Brain microvascular endothelial cell (primary cell): ENCODE measurements around the gene SNX13.

Source experiments
- DNase-seq: peaks from one replicate; pipeline ENCODE4 v3.0.0-alpha.2; 2020
- H3K27ac ChIP-seq: fragments of 250-450 bp; sonication (Bioruptor Pico); 2 replicates; pipeline ENCODE4 v1.5.1; 2020; ENCODE audit warnings: mild to moderate bottlenecking, moderate library complexity
- H3K27me3 ChIP-seq: fragments of 250-450 bp; sonication (Bioruptor Pico); replicated peaks from 2 replicates; pipeline ENCODE4 v1.5.1; 2020; ENCODE audit warnings: mild to moderate bottlenecking
- H3K36me3 ChIP-seq: fragments of 250-450 bp; sonication (Bioruptor Pico); replicated peaks from 2 replicates; pipeline ENCODE4 v1.5.1; 2020; ENCODE audit warnings: mild to moderate bottlenecking
- H3K4me3 ChIP-seq: 2 replicates; pipeline ENCODE4 v1.5.1; 2011; ENCODE audit warnings: low read depth, mild to moderate bottlenecking, control low read depth, low read length, moderate library complexity
- in situ Hi-C: cut with HindIII; loops from 2 replicates; pipeline ENCODE4 v1.10.0; 2017; ENCODE audit warnings: low sequenced_read_pairs, low pct_ligation_motif_present
- TF ChIP-seq, protein P1 (sequence below): IDR thresholded peaks from 2 replicates; pipeline ENCODE4 v1.5.1; 2011; ENCODE audit warnings: low read depth, mild to moderate bottlenecking, moderate library complexity, low read length, control low read depth, inconsistent platforms; ENCODE audit errors: missing control alignments

The SNX13 gene

DNA sequence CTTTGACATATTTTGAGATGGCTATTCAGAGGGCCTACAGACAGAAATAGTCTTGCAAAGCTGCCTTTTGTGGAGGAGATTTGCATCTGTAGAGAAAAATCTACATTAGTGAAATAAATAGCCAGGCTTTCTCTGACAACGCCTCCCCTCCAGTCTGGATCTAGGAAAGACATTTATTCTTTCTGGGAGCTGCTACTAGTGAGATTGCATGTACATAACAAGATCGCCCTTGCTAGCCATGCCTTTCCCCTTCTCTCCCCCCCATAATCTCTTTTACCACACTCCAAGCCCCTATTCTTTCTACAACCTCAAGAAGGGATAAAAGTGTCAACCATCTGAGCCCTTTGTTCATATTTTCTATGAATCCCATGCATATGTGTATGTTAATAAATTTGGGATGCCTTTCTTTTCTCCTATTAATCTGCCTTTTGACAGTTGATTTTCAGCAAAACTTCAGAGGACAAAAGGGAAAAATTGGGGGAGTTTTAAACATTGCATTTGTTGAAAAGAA is 194.2 kb downstream of the SNX13 start:
- DNase-seq, result no peak
- TF ChIP-seq, protein P1, sequence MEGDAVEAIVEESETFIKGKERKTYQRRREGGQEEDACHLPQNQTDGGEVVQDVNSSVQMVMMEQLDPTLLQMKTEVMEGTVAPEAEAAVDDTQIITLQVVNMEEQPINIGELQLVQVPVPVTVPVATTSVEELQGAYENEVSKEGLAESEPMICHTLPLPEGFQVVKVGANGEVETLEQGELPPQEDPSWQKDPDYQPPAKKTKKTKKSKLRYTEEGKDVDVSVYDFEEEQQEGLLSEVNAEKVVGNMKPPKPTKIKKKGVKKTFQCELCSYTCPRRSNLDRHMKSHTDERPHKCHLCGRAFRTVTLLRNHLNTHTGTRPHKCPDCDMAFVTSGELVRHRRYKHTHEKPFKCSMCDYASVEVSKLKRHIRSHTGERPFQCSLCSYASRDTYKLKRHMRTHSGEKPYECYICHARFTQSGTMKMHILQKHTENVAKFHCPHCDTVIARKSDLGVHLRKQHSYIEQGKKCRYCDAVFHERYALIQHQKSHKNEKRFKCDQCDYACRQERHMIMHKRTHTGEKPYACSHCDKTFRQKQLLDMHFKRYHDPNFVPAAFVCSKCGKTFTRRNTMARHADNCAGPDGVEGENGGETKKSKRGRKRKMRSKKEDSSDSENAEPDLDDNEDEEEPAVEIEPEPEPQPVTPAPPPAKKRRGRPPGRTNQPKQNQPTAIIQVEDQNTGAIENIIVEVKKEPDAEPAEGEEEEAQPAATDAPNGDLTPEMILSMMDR, result no peak
- Histone ChIP-seq H3K4me3 (no peak overlapping the region), H3K27ac (no peak overlapping the region), H3K27me3 (no peaks in the 10 kb centered on the region), H3K36me3 (no peaks in the 10 kb centered on the region)
- in situ Hi-C loops, result no loop called here

DNA sequence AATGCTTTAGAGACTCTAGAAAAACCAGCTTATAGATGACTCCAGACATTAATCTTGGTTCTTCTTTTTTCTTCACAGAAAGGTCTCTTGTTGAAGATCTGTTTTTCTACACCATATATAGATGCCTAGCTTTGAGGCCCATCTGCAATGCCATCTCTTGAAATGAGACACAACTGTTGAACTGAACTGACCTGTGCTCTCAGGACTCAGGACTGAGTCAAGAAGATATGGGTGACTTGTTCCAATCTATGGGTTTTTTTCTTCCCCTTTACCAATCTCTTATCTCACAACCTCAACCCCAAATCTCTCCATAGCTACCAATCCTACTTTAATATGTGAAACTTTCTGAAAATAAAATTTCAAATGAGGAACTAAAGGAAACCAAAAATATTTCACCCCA is 194.7 kb downstream of the SNX13 start:
- Histone ChIP-seq H3K36me3 (no peaks in the 10 kb centered on the region), H3K4me3 (no peak overlapping the region), H3K27me3 (no peaks in the 10 kb centered on the region), H3K27ac (no peak overlapping the region)
- DNase-seq, result no peak
- TF ChIP-seq, protein P1, result no peak
- in situ Hi-C loops, result no loop called here

DNA sequence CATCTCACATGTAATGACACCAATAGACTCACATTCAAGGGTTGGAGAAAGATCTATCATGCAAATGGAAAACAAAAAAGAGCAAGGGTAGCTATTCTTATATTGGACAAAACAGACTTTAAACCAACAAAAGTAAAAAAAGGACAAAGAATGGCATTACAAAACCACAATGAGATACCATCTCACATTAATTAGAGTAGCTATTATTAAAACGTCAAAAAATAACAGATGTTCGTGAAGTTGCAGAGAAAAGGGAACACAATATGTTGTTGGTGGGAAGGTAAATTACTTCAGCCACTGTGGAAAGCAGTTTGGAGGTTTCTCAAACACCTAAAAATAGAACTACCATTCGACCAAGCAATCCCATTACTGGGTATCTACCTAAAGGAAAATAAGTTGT is 197.0 kb downstream of the SNX13 start:
- H3K27ac ChIP-seq, result no peak overlapping the region

DNA sequence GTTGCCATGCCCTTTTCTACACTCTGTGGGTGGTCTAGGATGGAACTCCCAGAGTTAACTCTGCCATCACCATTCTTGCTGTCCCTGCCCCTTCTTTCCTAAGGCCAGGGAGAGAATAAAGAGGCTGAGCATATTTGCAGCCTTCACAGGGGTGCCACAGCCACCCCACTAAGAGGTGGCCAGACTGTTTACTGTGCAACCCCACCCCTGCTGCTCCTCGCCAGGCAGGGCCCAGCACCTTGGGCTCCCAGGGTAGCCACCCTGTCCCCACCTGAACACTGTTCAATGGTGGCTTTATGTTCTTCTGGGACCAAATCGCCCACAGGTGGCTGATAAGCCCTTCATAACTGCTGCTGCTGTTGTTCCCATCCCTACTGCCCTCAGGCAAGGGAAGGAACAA is 198.9 kb downstream of the SNX13 start:
- Histone ChIP-seq H3K36me3 (no peaks in the 10 kb centered on the region), H3K27ac (no peak overlapping the region), H3K27me3 (no peaks in the 10 kb centered on the region), H3K4me3 (no peak overlapping the region)
- TF ChIP-seq, protein P1, result no peak
- no peak for DNase-seq
- in situ Hi-C loops, result no loop called here

More for the DNA sequence above, 197.0 kb downstream of the SNX13 start:
- no peak overlapping the region for H3K4me3 ChIP-seq
- in situ Hi-C loops, result no loop called here
- no peaks in the 10 kb centered on the region for H3K27me3 ChIP-seq
- TF ChIP-seq, protein P1, result no peak
- H3K36me3 ChIP-seq, result no peaks in the 10 kb centered on the region
- DNase-seq, result no peak
